Measurements from ENCODE around the gene LENG8.
"Not testable (repeated sequence)": the region's sequence is repeated elsewhere in the genome, so short reads cannot be mapped to it uniquely, and the experiment has no call there.

The LENG8 gene

DNA sequence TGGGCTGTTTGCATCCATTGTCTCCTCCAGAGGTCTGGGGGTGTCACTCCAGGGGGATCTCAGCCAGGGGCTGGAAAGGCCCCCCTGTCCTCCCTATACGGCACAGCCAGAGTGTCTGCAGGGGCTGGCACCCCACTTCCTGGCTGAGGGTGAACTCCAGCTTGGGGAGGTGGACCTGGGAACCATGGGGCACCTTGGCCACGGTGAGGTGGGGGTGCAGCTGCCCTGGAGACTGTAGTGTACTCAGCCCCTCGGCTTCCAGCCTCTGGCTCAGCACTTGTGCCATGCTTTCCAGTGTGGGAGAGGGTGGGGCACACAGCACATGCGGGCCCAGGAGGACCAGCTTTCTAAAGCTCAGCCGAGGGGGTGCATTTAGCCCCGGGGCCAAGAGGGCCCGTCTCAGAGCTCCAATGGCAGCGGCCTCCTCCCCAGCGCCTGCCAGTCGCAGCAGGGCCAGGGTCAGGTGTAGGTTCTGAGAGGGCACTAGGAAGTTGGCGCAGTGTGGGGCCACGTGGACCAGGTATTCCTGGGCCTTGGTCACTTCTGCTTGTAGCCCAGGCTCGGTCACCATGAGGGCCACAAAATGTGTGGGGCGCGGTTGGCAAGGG is 13.2 kb downstream of the LENG8 start:
- DNase-seq (ENCODE audit: low read depth), result no peak

DNA sequence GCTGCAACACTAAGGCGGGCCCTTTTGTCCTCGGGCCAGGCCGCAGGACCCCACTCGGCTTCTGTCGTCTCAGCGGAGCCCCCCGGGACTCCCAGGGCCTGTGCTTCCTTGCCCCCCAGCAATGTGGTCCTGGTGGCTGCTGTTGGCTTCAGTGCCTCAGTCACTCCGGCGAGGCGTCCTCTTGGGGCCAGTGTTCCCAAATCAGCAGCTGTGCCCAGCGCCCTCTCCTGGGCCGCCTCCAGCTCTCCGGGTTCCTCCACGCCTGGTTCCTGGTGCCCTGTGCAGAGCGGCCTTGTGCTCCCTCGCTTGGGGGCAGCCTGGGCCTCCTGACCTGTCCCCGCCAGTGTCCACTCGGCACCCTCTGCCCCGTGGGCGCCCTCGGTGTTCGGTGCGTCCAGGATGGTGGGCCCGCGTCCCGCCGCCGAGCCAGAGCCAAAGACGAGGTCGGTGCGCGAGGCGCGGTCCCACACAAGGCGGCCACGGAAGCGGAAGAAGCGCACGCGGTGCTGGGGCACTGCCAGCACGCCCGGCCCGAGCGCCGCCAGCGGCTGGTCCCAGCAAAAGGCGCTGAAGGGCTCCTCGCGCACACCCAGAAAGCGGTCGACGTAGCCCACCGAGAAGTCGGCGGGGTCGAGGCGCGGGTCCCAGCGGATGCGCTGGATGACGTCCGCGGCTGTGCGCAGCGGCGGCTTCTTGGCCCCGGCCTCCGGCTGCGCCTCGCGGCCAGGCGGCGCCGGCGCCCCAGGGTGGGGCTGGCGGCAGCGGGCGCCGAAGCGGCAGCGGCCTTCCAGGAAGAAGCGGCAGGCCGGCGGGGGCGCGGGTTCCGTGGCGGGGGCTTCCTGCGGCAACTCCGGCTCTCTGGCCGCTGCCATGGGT is 13.9 kb downstream of the LENG8 start:
- DNase-seq (ENCODE audit: low read depth), result no peak

DNA sequence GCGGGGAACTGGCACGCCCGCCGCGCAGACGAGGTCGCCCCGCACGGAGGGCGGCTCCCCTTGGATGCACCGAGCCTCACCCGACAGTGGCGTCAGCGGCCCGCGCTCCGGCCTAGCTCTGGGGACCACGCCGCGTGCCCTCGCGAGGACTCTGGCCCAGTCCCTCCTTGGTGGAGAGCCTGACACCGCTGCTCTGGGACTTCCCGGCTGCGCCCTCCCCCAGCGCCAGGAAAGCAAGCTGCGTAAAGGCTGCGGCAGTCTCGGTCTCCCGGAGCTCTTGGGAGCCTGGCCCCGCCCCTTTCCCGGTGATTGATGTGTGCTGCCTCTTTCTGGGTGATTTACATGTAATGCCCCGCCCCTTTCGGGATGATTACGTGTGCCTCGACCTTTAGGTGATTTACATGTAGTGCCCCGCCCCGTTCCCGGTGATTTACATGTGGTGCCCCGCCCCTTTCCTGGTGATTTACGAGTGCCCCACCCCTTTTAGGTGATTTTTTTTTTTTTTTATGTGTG is 14.6 kb downstream of the LENG8 start, which contains the start of gene LENG9:
TSS of gene LENG9 (minus strand) at position 248 of the 513 bp plus-strand sequence. CDS start 252 bp downstream, outside the sequence.
- DNase-seq (ENCODE audit: low read depth), result peak; percentile 92

DNA sequence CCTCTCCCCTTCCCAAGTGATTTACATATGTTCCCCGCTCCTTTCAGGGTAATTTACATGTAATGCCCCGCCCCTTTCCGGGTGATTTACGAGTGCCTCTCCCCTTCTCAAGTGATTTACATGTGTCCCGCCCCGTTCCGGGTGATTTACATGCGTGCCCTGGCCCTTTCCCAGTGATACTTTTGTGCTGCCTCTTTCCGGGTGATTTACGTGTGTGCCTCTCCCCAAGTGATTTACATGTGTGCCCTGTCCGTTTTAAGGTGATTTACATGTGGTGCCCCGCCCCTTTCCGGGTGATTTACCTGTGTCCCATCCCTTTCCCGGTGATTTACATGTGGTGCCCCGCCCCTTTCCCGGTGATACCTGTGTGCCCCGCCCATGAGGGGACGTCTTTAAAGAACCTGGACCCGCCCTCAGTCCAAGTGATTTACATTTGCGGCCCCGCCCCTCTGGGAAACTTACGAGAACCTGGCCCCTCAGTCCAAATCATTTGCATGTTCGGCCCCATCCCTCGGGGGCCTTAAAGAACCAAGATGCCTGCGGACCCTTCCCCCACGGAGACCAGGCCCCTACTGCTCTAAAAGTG is 15.1 kb downstream of the LENG8 start:
- no peak for DNase-seq (ENCODE audit: low read depth)

DNA sequence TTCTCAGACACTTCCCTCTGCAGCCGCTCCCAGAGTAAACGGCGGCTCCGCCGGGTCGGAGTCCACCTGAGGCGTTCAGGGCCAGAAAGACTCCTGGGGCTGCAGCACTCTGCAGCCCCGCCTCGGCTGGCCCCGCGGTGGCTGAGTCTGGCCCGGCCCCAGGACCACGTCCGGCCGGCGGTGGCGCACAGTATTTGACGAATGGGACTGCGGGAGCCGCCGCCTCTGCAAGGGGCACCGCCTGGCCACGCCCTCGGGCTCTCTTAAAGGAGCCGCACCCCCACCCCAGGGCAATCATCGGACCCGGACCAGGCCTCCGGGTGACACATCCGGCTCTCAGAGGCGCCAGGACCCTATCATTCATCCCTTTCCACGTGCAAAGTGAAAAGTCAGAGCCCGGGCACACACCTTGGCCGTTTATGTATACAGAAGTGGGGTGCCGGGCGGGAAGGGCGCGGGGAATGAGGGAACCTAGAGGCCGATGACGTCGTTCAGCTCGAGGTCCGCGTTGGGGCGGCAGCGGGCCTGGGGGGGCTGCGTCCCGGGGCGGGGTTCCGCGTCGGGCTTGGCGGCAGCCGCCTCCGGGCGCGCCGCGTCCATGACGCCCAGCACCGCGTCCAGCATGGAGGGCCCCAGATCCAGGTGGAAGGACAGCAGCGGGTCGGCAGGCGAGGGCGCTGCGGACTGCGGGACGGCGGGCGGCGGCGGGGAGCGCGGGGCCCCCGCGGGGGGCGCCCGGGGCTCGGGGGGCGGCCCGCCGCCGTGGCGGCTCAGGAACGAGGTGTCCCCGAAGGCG is 15.8 kb downstream of the LENG8 start:
- DNase-seq (ENCODE audit: low read depth), result no peak

DNA sequence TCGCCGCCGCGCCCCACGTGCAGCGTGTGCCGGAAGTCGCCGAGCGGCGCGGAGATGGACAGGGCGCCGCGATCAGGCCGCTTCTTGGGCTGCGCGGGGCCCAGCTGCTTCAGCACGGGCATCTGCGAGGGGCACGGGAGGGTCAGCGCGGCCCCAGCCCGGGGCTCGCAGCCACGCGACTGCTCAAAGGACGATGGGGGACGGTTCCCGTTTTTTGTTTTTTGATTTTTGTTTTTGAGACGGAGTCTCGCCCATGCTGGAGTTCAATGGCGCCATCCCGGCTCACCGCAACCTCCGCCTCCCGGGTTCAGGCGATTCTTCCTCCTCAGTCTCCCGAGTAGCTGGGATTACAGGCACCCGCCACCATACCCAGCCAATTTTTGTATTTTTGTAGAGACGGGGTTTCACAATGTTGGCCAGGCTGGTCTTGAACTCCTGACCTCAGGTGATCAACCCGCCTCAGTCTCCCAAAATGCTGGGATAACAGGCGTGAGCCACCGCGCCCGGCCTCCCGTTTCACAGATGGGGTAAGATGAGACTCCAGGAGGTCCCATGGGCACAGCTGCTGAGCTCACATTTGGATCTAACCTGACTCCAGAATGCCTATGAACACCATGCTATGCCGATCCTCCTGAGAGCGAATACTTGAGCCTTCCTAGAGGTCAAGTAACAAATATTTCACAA is 16.6 kb downstream of the LENG8 start:
- DNase-seq (ENCODE audit: low read depth), result no peak

DNA sequence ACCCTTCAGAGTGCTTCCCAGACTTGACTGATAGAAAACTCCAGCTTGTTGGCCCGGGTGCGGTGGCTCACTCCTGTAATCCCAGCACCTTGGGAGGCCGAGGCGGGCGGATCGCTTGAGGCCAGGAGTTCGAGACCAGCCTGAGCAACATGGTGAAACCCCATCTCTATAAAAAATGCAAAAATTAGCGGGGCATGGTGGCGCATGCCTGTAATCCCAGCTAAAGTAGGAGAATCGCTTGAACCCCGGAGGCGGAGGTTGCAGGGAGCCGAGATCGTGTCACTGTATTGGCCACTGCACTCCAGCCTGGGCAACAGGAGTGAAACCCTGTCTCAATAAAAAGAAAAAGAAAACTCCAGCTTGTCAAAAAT is 17.1 kb downstream of the LENG8 start:
- DNase-seq (ENCODE audit: low read depth), result not testable (repeated sequence)

DNA sequence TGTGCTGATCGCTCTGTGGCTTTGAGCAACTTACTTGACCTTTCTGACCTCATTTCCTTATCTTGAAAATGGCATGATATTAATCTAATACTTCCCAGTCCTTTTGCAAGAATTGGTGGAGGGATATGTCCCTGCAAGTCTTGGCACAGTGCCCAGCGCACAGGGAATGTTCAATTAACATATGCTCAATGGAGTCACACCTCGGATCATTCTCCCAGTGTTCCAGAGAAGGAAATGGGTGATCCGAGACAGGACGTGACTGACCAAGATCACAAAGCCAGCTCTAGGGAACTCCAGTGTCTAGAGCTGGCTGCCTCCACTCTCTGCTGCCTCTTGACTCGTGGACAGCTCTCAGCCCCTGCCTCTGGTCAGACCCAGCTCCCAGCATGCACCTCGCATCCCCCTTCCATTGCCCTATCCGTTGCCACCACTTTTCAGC is 20.5 kb downstream of the LENG8 start:
- no peak for DNase-seq (ENCODE audit: low read depth)

DNA sequence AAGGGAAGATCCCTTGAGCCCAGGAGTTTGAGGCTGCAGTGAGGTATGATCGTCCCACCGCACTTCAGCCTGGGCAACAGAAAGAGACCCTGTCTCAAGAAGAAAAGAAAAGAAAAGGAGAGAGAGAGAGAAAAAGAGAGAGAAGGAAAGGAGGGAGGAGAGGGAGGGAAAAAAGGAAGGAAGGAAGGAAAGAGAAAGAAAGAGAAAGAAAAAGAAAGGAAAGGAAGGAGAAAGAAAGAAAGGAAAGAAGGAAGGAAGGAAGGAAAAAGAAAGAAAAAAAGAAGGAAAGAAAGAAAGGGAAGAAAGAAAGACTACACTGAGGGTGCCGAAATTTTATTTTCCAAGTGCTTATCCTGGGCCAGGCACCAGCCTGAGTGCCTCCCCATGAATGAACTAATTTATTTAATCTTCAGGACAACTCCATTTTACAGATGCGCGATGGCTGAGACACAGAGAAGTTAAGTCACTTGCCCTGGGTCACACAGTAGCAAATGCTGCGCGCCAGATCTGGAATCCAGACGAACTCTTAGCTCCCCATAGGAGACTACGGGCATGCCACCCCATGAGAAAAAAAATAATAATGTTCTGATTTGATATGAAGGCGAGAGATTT is 21.4 kb downstream of the LENG8 start:
- no peak for DNase-seq (ENCODE audit: low read depth)

DNA sequence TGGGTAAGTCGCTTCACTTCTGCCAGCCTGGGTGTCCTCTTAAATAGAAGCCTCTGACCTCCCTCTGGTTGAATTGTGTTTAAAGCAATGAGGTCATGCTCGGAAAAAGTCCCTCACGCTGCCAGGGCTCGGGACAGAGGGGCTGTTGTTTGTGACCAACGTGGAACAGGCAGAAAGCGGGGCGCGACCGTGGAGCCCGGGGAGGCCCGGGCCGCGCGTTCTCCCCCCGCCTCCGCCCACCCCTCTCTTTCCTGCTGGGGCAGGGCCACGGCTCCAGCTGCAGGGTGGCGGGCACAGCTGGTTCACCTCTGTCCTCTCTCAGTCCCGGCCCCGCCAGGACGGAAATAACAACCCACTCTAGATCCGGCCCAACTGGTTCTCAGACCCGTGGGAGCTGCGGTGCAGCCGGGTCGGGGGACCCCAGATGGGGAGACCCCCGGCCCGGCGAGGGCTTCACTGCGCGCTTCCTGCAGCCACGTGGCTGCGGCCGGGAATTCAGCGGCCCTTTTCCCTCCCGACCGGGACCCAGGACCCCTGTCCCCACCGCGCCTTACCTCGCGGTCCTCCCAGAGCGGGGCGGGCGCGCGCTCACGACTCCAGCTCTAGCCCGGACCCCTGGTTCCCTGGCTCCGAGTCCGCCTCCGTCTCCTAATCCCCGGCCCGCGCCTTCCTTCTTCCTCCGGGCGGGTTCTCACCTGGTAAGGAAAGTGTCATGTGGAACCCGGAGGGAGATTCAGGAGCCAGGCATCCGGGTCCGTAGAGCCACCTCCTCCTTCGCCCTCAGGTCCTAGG is 22.2 kb downstream of the LENG8 start:
- no peak for DNase-seq (ENCODE audit: low read depth)

DNA sequence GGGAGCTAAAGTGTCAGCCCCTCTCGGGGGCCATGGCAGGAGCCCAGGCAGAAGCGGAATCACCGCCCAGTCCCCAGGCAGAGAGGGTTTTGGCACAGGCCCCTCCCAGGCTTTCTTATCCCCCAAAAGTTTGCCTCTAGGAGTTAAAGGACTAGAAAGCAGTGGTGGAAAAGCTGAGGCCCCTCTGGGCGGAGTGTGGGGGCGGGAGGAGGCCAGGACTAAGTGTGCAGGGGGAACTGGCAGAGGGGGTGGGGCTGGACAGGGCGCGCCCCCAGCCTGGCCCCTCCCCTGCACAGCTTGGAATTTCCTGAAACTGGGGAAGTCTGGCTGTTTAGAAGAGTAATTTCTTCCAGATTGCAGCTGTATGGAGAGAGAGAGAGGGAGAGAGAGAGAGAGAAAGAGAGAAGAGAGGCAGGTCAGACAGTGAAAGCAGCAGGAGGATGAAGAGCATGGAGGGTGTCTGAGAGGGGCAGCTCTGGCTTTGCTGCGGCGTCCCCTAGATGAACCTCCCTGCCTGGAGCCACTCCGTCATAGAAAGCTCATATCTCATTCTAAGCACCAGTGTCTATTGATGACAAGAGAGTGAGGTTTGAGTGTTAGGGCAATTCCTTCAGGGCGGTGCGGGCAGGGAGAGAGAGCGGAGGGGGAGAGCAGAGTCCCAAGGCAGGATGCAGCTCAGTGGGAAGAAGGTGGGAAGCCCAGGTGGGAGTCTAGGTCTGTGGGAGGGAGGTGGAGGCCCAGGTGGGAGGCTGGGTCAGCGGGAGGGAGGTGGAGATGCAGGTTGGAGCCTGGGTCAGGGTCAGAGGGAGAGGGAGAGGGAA is 24.3 kb downstream of the LENG8 start, which contains the start of gene CDC42EP5:
TSS of gene CDC42EP5 (minus strand) at position 226 of the 821 bp plus-strand sequence. CDS start 7,749 bp downstream, outside the sequence.
- peak; percentile 71 for DNase-seq (ENCODE audit: low read depth)

DNA sequence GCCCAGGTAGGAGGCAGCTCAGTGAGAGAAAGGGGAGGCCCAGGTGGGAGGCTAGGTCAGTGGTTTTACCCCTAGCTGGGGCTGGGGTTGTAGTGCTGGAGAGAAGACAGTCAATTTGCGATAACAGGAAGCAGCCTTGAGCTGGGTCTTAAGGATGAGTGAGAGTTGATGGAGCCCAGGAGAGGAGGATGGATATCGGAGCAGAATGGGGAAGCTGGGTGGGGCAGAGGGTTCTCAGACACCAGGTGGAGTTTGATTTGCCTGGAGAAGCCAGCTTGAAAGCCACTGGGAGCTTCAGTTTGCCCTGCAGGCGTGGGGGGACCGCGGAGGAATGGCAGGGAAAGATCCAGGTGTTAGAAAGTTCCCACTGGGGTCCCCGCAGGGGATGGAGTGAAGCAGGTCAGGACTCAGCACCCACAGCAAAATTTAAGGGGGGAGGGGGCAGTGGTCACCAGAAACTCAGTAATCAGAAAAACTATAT is 24.9 kb downstream of the LENG8 start:
- DNase-seq (ENCODE audit: low read depth), result no peak

DNA sequence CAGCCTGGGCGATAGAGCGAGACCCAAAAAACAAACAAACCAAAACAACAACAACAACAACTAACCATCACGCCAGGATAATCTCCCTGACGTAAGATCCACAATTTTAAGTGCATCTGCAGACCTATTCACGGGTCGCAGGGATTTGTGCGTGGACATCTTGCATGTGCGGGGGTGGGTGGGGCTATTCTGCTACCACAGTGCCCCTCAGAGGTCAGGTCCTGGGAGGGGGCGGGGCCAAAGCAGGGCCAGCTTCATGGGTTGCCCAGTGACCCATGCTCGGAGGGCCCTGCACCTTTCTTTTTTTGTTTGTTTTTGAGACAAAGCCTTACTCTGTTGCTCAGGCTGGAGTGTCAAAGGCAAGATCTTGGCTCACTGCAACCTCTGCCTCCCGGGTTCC is 26.7 kb downstream of the LENG8 start:
- no peak for DNase-seq (ENCODE audit: low read depth)

DNA sequence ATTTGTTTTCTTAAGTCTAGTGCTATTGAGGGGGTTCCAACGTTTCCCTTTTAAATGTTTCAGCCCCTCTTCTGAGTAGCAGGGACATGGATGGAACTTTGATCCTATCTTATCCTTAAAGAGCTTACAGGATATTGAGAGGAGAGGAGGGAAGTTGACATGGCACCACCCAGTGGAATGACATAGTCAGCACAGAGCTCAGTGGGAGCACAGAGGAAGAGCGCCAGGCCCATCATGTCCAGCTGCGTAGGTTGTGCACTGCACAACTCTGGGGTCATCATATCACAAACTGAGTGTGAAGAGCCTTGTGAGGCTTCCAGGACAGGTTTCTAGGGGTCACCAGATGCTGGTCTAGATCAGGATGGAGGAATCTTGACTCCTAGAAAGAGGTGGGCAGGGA is 28.7 kb downstream of the LENG8 start:
- no peak for DNase-seq (ENCODE audit: low read depth)

DNA sequence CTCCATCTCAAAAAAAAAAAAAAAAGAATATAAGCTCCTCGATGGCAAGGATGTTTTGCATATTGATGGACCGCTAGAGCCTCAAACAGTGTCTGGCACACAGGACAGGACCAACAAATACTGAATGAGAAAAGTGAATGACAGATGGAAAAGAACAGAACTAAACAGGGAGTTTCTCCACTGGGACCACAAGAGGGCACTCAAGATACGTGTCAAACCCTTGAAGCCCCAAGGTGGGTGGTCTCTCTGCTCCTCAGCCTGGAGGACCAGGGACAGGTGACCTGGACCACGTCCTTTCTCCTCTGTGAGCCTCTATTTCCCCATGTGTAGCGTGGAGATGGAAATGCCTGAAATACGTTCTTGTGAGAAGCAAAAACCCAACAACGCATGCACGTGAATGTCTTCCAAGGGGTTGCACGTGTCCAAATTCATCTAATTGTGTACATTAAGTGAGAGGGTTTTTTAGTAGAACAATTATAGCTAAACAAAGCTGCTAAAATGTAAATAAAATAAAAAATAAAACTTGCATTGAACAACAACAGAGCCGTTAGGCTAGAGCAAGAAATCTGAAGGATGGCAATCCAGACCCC is 29.8 kb downstream of the LENG8 start:
- DNase-seq (ENCODE audit: low read depth), result no peak

DNA sequence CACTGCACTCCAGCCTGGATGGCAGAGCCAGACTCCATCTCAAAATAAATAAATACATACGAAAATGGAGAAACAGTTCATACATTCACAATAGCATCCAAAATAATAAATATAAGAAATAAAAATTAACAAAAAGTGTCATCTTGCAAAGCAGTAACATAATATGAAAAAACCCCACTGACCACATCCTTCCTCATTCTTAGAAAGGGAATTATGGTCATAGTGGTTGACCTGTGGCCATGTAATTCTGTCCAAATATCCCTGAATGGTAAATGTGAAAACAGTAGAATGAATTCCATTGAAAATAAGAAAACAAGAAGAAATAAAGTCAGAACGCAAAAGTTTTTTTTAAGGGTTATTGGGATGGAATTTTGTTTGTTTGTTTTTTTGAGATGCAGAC is 31.1 kb downstream of the LENG8 start:
- no peak for DNase-seq (ENCODE audit: low read depth)

DNA sequence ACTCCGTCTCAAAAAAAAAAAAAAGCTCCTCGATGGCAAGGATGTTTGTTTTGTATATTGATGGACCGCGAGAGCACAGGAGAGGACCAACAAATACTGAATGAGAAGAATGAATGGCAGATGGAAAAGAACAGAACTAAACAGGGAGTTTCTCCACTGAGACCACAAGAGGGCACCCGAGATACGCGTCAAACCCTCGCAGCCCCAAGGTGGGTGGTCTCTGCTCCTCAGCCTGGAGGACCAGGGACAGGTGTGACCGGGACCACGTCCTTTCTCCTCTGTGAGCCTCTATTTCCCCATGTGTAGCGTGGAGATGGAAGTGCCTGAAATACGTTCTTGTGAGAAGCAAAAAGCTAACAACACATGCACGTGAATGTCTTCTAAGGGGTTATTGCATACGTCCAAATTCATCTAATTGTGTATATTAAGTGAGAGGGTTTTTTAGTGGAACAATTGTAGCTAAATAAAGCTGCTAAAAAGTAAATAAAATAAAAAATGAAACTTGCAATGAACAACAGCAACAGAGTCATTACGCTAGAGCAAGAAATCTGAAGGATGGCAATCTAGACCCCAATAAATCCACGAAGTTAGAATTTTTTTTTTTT is 32.4 kb downstream of the LENG8 start:
- DNase-seq (ENCODE audit: low read depth), result no peak

DNA sequence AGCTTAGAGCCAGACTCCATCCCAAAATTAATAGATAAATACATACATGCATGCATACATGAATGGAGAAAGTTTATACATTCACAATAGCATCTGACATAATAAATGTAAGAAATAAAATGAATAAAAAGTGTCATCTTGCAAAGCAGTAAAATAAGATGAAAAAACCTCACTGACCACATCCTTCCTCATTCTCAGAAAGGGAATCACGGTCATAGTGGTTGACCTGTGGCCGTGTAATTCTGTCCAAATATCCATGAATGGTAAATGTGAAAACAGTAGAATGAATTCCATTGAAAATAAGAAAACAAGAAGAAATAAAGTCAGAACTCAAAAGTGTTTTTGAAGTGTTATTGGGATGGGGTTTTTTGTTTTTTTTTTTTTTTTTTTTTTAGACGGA is 33.9 kb downstream of the LENG8 start:
- no peak for DNase-seq (ENCODE audit: low read depth)
